NCI-H526 treated with DMSO at 0.1 percent for 48 hours (cell line): ENCODE data around the gene SSR4.

ENCODE experiments used
- DNase-seq: peaks from one replicate; lab custom pipeline; 2025; lab: John Stamatoyannopoulos, UW

The SSR4 gene

GRCh38 chrX:153830640-153831428, 36.4 kb downstream of the SSR4 start:
- no peak for DNase-seq

DNA sequence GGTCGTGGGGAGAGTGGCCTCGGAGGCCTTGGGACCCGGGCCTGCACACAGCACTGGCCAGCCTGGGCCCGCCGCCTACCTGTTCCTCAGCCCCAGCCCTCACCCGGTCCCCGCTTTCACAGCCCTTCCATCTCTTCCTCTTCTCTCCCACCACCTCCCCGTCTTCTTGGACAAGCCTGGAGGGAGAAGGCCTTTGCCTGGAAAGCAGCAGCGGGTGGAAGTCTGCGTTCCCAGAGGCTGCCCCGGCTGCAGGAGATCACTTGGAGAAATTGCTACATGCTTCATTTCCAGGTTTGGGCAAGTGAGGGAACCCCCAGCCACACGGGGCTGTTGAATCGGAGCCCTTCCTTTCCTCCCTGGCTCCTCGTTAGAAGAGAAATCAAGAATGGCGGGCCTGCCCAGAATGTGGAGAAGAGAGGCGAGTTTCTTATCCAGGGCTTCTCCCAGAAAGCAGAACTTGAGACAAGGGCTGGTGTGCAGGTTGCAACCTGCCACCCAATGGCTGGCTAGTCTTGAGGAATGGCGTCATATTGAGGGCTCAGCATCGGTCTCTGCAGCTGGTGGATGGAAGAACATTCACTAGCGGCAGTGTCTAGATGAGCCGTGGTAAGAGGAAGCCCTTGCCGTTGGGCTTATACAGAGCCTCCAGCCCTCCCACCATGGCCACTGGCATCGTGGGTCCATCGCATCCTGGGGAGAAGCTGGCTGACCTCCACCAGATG, 37.1 kb downstream of the SSR4 start:
- DNase-seq, result no peak

- DNase-seq, result no peak
These were observed 38.3 kb downstream of the SSR4 start for GRCh38 chrX:153832728-153833127.

GRCh38 chrX:153836921-153837320, 42.5 kb downstream of the SSR4 start:
- no peak for DNase-seq

GRCh38 chrX:153844509-153845082, 50.1 kb downstream of the SSR4 start:
- DNase-seq, result no peak

DNA sequence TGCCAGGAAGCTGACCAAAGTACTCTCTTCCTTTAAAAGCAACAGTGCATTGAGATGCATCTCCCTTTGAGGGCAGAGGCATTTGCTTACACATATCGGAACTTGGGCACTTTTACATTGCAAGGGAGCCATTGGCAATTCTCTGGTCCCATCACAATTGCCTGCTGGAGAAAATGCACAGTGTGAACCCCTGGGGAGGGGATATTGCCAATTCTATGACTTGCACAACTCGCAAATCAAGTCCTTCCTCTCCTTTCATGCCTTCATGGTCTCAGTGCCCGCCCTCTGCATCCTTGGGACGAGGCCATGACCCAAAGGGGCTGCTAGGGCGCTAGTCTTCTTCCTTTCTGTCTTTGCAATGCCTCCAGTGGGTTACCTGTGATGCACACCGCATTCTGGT, 50.7 kb downstream of the SSR4 start:
- DNase-seq, result no peak

GRCh38 chrX:153845842-153846241, 51.4 kb downstream of the SSR4 start:
- DNase-seq, result no peak
